ENCODE results near the gene REPIN1. TPM values are rescaled to one million over a fixed set of nuclear protein-coding genes. Genes with fewer than 3 reads are reported as not detected.

Gene REPIN1
- total RNA-seq, 4 donors from 2014 or later, result 66.8 to 143 (median 97.7) TPM

DNA sequence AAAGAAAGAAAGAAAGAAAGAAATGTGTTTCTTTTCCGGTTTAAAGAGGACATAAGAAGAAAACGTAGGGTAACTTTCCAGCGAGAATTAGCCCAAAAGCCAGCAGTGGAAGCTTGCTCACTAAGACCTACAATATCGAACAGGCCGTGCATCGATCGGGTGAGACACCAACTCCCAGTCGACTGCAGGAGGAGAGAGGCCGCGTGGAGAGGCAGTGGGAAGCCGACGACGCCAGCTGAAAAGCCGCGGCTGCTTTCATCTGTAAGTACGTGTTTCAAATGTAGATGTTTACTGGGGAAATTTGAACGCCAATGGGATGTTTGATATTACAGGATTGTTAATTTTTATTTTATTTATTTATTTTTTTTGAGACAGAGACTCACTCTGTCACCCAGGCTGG is 53.2 kb downstream of the REPIN1 start:
- H3K4me1 ChIP-seq, result peaks cover 0 to 8% (median 6%) of the 10 kb centered on the region in 4 donors
- TF ChIP-seq POLR2A (IDR thresholded peaks at IDR 0.05; ENCODE audit: low read depth), result no peak
- TF ChIP-seq, protein P1, sequence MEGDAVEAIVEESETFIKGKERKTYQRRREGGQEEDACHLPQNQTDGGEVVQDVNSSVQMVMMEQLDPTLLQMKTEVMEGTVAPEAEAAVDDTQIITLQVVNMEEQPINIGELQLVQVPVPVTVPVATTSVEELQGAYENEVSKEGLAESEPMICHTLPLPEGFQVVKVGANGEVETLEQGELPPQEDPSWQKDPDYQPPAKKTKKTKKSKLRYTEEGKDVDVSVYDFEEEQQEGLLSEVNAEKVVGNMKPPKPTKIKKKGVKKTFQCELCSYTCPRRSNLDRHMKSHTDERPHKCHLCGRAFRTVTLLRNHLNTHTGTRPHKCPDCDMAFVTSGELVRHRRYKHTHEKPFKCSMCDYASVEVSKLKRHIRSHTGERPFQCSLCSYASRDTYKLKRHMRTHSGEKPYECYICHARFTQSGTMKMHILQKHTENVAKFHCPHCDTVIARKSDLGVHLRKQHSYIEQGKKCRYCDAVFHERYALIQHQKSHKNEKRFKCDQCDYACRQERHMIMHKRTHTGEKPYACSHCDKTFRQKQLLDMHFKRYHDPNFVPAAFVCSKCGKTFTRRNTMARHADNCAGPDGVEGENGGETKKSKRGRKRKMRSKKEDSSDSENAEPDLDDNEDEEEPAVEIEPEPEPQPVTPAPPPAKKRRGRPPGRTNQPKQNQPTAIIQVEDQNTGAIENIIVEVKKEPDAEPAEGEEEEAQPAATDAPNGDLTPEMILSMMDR (IDR thresholded peaks at IDR 0.05), result no peak
- no peak for TF ChIP-seq EP300 (IDR thresholded peaks at IDR 0.05)
- no peak for TF ChIP-seq POLR2AphosphoS5 (IDR thresholded peaks at IDR 0.05)
- no peak for DNase-seq (ENCODE audit: extremely low spot score)
- no peak overlapping the region for H3K27ac ChIP-seq (replicated peaks in 1 of 4)
- WGBS, result 82% methylated on average over 17 of the region's 17 CpGs
- no peaks in the 10 kb centered on the region for H3K27me3 ChIP-seq
- H3K9me3 ChIP-seq, result no peaks in the 10 kb centered on the region
- intact Hi-C loops (cut with DNase I), result loop anchor here (10.0 kb wide), 1 partner anchor 137 kb away; no protein-coding TSS in a partner anchor
- no peaks in the 10 kb centered on the region for H3K36me3 ChIP-seq
- no peak overlapping the region for H3K4me3 ChIP-seq

Other genes starting within 250 kb of the REPIN1 start
- gene LRRC61, start 45.5 kb upstream of the REPIN1 start, total RNA-seq, result 10 to 100 TPM in 2 of 4 donors, 1 to 10 TPM in 2; 7.9 to 16.5 (median 12.4) TPM
- 10 to 100 TPM in 1 of 4 donors, 1 to 10 TPM in 3; 4.3 to 10.1 (median 4.8) TPM for gene ACTR3C, start 45.3 kb upstream of the REPIN1 start, total RNA-seq
- gene RARRES2, start 27.2 kb upstream of the REPIN1 start, total RNA-seq, result 100 to 1,000 TPM; 143 to 193 (median 173) TPM
- 10 to 100 TPM in 3 of 4 donors, 1 to 10 TPM in 1; 6.6 to 19.8 (median 15.0) TPM for gene ZNF775, start 10.5 kb downstream of the REPIN1 start, total RNA-seq
- 10 to 100 TPM in 3 of 4 donors, 1 to 10 TPM in 1; 7.1 to 18.5 (median 15.4) TPM for gene GIMAP8, start 81.8 kb downstream of the REPIN1 start, total RNA-seq
- 10 to 100 TPM; 15.8 to 22.0 (median 19.9) TPM for gene GIMAP7, start 146.1 kb downstream of the REPIN1 start, total RNA-seq
- gene GIMAP4, start 198.6 kb downstream of the REPIN1 start, total RNA-seq, result 10 to 100 TPM; 18.3 to 35.3 (median 31.1) TPM